Measurements from ENCODE around the gene C19orf44. TPM values are rescaled to one million over a fixed set of nuclear protein-coding genes. Genes with fewer than 3 reads are reported as not detected.
A peak's percentile ranks its signal among the peaks of the same experiment; 100 is the strongest.

Gene C19orf44
- total RNA-seq, 6 donors from 2014 or later, result 4.3 to 26.2 (median 5.7) TPM

GRCh38 chr19:16564842-16565241, 68.6 kb downstream of the C19orf44 start:
- DNase-seq (no peak), ATAC-seq (ENCODE audit: low FRiP score in 2 of 2) (no peak)
- peak overlapping the region; percentile 23 to 77 (median 40) for H3K27ac ChIP-seq
- H3K4me1 ChIP-seq, result peaks cover 7 to 27% (median 24%) of the 10 kb centered on the region in 4 donors
- peaks cover 11 to 86% (median 53%) of the 10 kb centered on the region in 4 donors for H3K36me3 ChIP-seq
- TF ChIP-seq, protein P1, sequence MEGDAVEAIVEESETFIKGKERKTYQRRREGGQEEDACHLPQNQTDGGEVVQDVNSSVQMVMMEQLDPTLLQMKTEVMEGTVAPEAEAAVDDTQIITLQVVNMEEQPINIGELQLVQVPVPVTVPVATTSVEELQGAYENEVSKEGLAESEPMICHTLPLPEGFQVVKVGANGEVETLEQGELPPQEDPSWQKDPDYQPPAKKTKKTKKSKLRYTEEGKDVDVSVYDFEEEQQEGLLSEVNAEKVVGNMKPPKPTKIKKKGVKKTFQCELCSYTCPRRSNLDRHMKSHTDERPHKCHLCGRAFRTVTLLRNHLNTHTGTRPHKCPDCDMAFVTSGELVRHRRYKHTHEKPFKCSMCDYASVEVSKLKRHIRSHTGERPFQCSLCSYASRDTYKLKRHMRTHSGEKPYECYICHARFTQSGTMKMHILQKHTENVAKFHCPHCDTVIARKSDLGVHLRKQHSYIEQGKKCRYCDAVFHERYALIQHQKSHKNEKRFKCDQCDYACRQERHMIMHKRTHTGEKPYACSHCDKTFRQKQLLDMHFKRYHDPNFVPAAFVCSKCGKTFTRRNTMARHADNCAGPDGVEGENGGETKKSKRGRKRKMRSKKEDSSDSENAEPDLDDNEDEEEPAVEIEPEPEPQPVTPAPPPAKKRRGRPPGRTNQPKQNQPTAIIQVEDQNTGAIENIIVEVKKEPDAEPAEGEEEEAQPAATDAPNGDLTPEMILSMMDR (IDR thresholded peaks at IDR 0.05), result no peak
- TF ChIP-seq POLR2AphosphoS5 (IDR thresholded peaks at IDR 0.05), result no peak
- no peak for TF ChIP-seq EP300 (IDR thresholded peaks at IDR 0.05)
- no peak for TF ChIP-seq POLR2A (IDR thresholded peaks at IDR 0.05)
- 48 to 70% methylated on average over 7 of the region's 7 CpGs for WGBS, 2 donors
- no peak overlapping the region for H3K4me3 ChIP-seq
- H3K27me3 ChIP-seq, result no peaks in the 10 kb centered on the region
- no peaks in the 10 kb centered on the region for H3K9me3 ChIP-seq

DNA sequence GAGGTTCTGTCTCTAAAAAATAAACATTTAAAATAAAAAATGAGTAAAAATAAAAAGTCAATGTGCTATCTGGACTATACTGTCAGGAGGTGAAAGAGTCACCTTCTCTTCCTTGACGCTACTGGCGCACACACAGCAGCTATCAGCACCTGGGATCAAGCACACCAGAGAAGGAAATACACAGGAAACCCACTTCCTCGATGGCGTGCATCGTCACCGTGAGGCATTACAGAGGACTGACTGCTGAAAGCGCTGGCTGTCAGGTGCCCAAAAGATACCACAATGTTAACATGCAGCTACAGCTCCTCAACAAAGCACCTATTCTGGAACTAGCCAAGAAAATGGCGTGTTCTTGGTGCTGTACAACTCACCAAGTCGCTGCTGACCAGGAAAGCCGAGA, 70.0 kb downstream of the C19orf44 start:
- H3K27ac ChIP-seq, result peak overlapping the region in 3 of 4 donors; percentile 50 to 77 (median 54)
- peak in 1 of 2 donors; percentile 54 for DNase-seq
- 63 to 67% methylated on average over 10 of the region's 10 CpGs for WGBS, 2 donors
- H3K9me3 ChIP-seq, result no peaks in the 10 kb centered on the region
- no peaks in the 10 kb centered on the region for H3K27me3 ChIP-seq
- no peak for ATAC-seq (ENCODE audit: low FRiP score in 2 of 2)
- peaks cover 16 to 40% (median 37%) of the 10 kb centered on the region in 4 donors for H3K4me1 ChIP-seq
- TF ChIP-seq EP300 (IDR thresholded peaks at IDR 0.05) (no peak), POLR2AphosphoS5 (IDR thresholded peaks at IDR 0.05) (peak in 1 of 2 donors; percentile 52), POLR2A (IDR thresholded peaks at IDR 0.05) (no peak)
- TF ChIP-seq, protein P1 (IDR thresholded peaks at IDR 0.05), result no peak
- H3K36me3 ChIP-seq, result peaks cover 8 to 75% (median 45%) of the 10 kb centered on the region in 4 donors
- H3K4me3 ChIP-seq, result no peak overlapping the region

- no peak for TF ChIP-seq POLR2A (IDR thresholded peaks at IDR 0.05)
- TF ChIP-seq POLR2AphosphoS5 (IDR thresholded peaks at IDR 0.05), result no peak
- TF ChIP-seq EP300 (IDR thresholded peaks at IDR 0.05), result no peak
- TF ChIP-seq, protein P1 (IDR thresholded peaks at IDR 0.05), result no peak
Observed at GRCh38 chr19:16566702-16567101, 70.5 kb downstream of the C19orf44 start.

GRCh38 chr19:16569609-16570320, 73.6 kb downstream of the C19orf44 start:
- Histone ChIP-seq H3K36me3 (peaks cover 2 to 40% (median 21%) of the 10 kb centered on the region in 4 donors), H3K4me1 (peaks cover 37 to 63% (median 55%) of the 10 kb centered on the region in 4 donors), H3K27me3 (no peaks in the 10 kb centered on the region), H3K4me3 (no peak overlapping the region), H3K27ac (peak overlapping the region; percentile 75 to 92 (median 82)), H3K9me3 (no peaks in the 10 kb centered on the region)
- ATAC-seq (ENCODE audit: low FRiP score in 2 of 2) (peak in 1 of 2 donors; percentile 16), DNase-seq (peak in 1 of 2 donors; percentile 77)
- TF ChIP-seq, protein P1 (IDR thresholded peaks at IDR 0.05), result no peak
- TF ChIP-seq POLR2AphosphoS5 (IDR thresholded peaks at IDR 0.05) (peak; percentile 15 to 28), POLR2A (IDR thresholded peaks at IDR 0.05) (no peak), EP300 (IDR thresholded peaks at IDR 0.05) (peak in 1 of 4 donors; percentile 27)
- WGBS, 2 donors, result 70 to 79% methylated on average over 17 of the region's 17 CpGs

More at GRCh38 chr19:16566702-16567101, 70.5 kb downstream of the C19orf44 start:
- H3K4me3 ChIP-seq, result no peak overlapping the region
- no peaks in the 10 kb centered on the region for H3K27me3 ChIP-seq
- WGBS, 2 donors, result 93 to 96% methylated on average over 5 of the region's 5 CpGs
- ATAC-seq (ENCODE audit: low FRiP score in 2 of 2) (no peak), DNase-seq (no peak)
- H3K27ac ChIP-seq, result peak overlapping the region in 3 of 4 donors; percentile 50 to 77 (median 54)
- no peaks in the 10 kb centered on the region for H3K9me3 ChIP-seq
- peaks cover 20 to 45% (median 42%) of the 10 kb centered on the region in 4 donors for H3K4me1 ChIP-seq
- H3K36me3 ChIP-seq, result peaks cover 8 to 70% (median 42%) of the 10 kb centered on the region in 4 donors

Small RNAs within 50 kb of the gene (small RNA-seq; reads per million reads assigned to genes)
- gene RN7SL146P, result 0 reads per million in 4 donors

Other genes starting within 250 kb of the C19orf44 start
- gene KLF2, start 171.6 kb upstream of the C19orf44 start, total RNA-seq, result 100 to 1,000 TPM in 2 of 6 donors, 10 to 100 TPM in 4; 26.2 to 298 (median 75.8) TPM
- 10 to 100 TPM; 18.2 to 62.9 (median 33.2) TPM for gene EPS15L1, start 24.4 kb upstream of the C19orf44 start, total RNA-seq
- gene CALR3, start 227 bp upstream of the C19orf44 start, total RNA-seq, result not detected
- gene CHERP, start 46.0 kb downstream of the C19orf44 start, total RNA-seq, result 10 to 100 TPM; 10.8 to 38.6 (median 22.0) TPM
- 10 to 100 TPM; 48.5 to 60.8 (median 53.2) TPM for gene SLC35E1, start 76.0 kb downstream of the C19orf44 start, total RNA-seq
- gene MED26, start 131.8 kb downstream of the C19orf44 start, total RNA-seq, result 10 to 100 TPM; 12.6 to 26.5 (median 13.8) TPM
- gene SMIM7, start 163.8 kb downstream of the C19orf44 start, total RNA-seq, result 100 to 1,000 TPM in 1 of 6 donors, 10 to 100 TPM in 5; 71.8 to 129 (median 80.4) TPM
- 1 to 10 TPM; 5.1 to 8.4 (median 5.9) TPM for gene TMEM38A, start 164.7 kb downstream of the C19orf44 start, total RNA-seq
- gene NWD1, start 223.5 kb downstream of the C19orf44 start, total RNA-seq, result 10 to 100 TPM in 1 of 6 donors, 1 to 10 TPM in 4, under 1 TPM in 1; 0.06 to 15.3 (median 2.3) TPM